Measurements from ENCODE around the gene TP63. TPM values are rescaled to one million over a fixed set of nuclear protein-coding genes. Genes with fewer than 3 reads are reported as not detected.
"Not testable (repeated sequence)": the region's sequence is repeated elsewhere in the genome, so short reads cannot be mapped to it uniquely, and the experiment has no call there.

The TP63 gene
- total RNA-seq, 2 donors from 2014 or later, result 0.24 to 0.30 TPM

DNA sequence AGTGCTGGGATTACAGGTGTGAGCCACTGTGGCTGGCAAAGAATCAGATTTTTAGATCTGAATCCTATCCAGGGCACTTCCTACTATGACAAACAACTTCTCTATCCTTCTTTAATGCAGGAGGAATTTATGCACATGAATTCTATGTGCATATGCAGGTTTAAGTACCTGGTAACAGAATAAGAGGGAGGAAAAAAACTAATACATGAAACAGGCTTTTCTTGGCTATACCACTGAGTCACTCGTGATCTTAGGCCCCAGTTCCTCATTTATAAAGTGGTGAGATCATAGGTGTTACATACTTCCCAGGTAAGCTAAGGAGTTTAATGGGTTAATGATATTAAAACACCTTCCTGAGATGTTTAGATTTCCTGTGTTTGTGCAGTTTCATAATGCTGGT is 108.2 kb downstream of the TP63 start:
- Histone ChIP-seq H3K4me3 (no peak overlapping the region), H3K9me3 (no peaks in the 10 kb centered on the region), H3K27me3 (no peaks in the 10 kb centered on the region), H3K4me1 (no peaks in the 10 kb centered on the region), H3K27ac (no peak overlapping the region), H3K36me3 (no peaks in the 10 kb centered on the region)
- no peak for DNase-seq (ENCODE audit: low spot score)
- no peak for TF ChIP-seq CTCF (IDR thresholded peaks at IDR 0.05)

- no peak for TF ChIP-seq CTCF (IDR thresholded peaks at IDR 0.05)
- Histone ChIP-seq H3K27ac (no peak overlapping the region), H3K27me3 (no peaks in the 10 kb centered on the region)
Observed at GRCh38 chr3:189740156-189740555, 109.0 kb downstream of the TP63 start.

GRCh38 chr3:189744235-189744634 is 113.0 kb downstream of the TP63 start:
- Histone ChIP-seq H3K36me3 (no peaks in the 10 kb centered on the region), H3K9me3 (peaks cover 0 to 26% of the 10 kb centered on the region in 2 donors), H3K4me1 (no peaks in the 10 kb centered on the region), H3K27ac (no peak overlapping the region), H3K4me3 (no peak overlapping the region), H3K27me3 (no peaks in the 10 kb centered on the region)
- DNase-seq (ENCODE audit: low spot score), result no peak
- no peak for TF ChIP-seq CTCF (IDR thresholded peaks at IDR 0.05)

More at GRCh38 chr3:189740156-189740555, 109.0 kb downstream of the TP63 start:
- DNase-seq (ENCODE audit: low spot score), result no peak
- Histone ChIP-seq H3K9me3 (peaks cover 0 to 6% of the 10 kb centered on the region in 2 donors), H3K4me1 (no peaks in the 10 kb centered on the region), H3K36me3 (no peaks in the 10 kb centered on the region), H3K4me3 (no peak overlapping the region)

DNA sequence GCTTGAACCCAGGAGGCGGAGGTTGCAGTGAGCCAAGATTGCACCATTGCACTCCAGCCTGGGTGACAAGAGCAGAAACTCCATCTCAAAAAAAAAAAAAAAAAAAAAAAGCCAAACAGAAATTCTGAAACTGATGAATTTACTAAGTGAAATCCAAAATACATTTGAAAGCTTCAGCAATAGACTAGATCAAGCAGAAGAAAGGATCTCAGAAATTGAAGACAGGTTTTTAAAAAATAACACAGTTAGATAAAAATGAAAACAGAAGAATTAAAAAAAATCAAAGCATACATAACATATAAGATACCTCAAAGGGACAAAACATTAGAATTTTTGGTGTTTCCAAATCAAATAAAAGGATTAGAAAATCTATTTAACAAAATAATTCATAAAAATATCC is 114.4 kb downstream of the TP63 start:
- Histone ChIP-seq H3K9me3 (peaks cover 0 to 26% of the 10 kb centered on the region in 2 donors), H3K4me1 (no peaks in the 10 kb centered on the region), H3K36me3 (no peaks in the 10 kb centered on the region), H3K27me3 (no peaks in the 10 kb centered on the region), H3K4me3 (no peak overlapping the region), H3K27ac (no peak overlapping the region)
- no peak for DNase-seq (ENCODE audit: low spot score)
- no peak for TF ChIP-seq CTCF (IDR thresholded peaks at IDR 0.05)

DNA sequence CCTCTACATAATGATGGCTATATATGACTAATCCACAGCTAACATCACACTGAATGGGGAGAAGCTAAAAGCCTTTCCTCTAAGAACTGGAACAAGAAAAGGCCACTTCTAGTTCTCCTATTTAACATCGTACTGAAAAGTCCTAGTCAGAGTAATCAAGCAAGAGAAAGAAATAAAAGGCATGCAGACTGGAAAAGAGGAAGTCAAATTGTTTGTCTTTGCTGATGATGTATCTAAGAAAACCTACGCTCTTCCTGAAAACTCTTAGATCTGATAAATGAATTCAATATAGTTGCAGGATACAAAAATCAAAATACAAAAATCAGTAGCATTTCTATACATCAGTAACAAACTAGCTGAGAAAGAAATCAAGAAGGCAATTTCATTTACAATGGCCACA is 116.9 kb downstream of the TP63 start:
- no peak for DNase-seq (ENCODE audit: low spot score)
- H3K4me1 ChIP-seq, result no peaks in the 10 kb centered on the region
- H3K27ac ChIP-seq, result no peak overlapping the region
- no peak for TF ChIP-seq CTCF (IDR thresholded peaks at IDR 0.05)
- no peaks in the 10 kb centered on the region for H3K36me3 ChIP-seq
- H3K9me3 ChIP-seq, result peaks cover 0 to 26% of the 10 kb centered on the region in 2 donors
- no peak overlapping the region for H3K4me3 ChIP-seq
- H3K27me3 ChIP-seq, result no peaks in the 10 kb centered on the region

DNA sequence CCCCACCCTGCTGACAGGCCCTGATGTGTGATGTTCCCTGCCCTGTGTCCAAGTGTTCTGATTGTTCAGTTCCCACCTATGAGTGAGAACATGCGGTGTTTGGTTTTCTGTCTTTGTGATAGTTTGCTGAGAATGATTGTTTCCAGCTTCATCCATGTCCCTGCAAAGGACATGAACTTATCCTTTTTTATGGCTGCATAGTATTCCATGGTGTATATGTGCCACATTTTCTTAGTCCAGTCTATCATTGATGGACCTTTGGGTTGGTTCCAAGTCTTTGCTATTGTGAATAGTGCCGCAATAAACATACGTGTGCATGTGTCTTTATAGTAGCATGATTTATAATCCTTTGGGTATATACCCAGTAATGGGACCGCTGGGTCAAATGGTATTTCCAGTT is 119.8 kb downstream of the TP63 start:
- not testable (repeated sequence) for H3K27ac ChIP-seq; H3K4me1 ChIP-seq; H3K36me3 ChIP-seq; H3K27me3 ChIP-seq; DNase-seq (ENCODE audit: low spot score); H3K4me3 ChIP-seq
- H3K9me3 ChIP-seq, result peaks cover 0 to 15% of the 10 kb centered on the region in 2 donors
